HEK293 (cell line): ENCODE measurements around the gene MIEF2.

Experiments
- BCL11A ChIP-seq: fragments of 450-650 bp; formaldehyde crosslinking; IDR thresholded peaks from 2 replicates; pipeline ENCODE4 v1.5.1; 2016; ENCODE audit warnings: low read depth, missing biosample characterization, missing genetic modification characterization
- EGR2 ChIP-seq: fragments of 450-650 bp; formaldehyde crosslinking; IDR thresholded peaks from 2 replicates; pipeline ENCODE4 v1.5.1; 2016; ENCODE audit warnings: low read depth, missing biosample characterization, missing genetic modification characterization
- MYNN ChIP-seq: fragments of 450-650 bp; formaldehyde crosslinking; IDR thresholded peaks from 2 replicates; pipeline ENCODE4 v1.5.1; 2016; ENCODE audit warnings: missing biosample characterization, missing genetic modification characterization, borderline replicate concordance
- ZNF121 ChIP-seq: fragments of 450-650 bp; formaldehyde crosslinking; IDR thresholded peaks from 2 replicates; pipeline ENCODE4 v1.5.1; 2016; ENCODE audit warnings: missing biosample characterization, missing genetic modification characterization
- TF ChIP-seq, protein P1 (sequence below): fragments of 450-650 bp; formaldehyde crosslinking; IDR thresholded peaks from 2 replicates; pipeline ENCODE4 v1.5.1; 2017; ENCODE audit warnings: missing biosample characterization, missing genetic modification characterization
- TF ChIP-seq, protein P2 (sequence below): fragments of 450-650 bp; formaldehyde crosslinking; IDR thresholded peaks from 2 replicates; pipeline ENCODE4 v1.5.1; 2016; ENCODE audit warnings: missing biosample characterization, missing genetic modification characterization

DNA sequence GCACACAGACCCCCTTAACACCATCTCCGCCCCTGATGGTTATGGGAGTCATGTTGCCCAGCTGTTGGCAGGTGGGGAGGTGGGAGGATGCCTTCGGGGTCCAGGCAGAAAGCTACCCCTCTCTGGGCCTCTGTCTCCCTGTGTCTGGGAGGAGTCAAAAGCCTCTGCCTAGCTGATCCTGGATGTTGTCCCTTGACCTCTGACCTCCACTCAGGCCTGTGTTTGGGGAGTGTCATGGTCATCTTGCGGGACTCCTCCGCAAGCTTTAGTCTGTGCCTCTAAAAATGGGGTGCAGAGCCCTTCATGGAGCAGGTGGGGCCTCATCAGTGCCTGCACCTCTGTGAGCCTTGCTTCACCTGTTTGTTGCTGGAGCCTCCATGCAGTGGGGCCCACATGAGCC, 31.2 kb upstream of the MIEF2 start:
- TF ChIP-seq, protein P1, sequence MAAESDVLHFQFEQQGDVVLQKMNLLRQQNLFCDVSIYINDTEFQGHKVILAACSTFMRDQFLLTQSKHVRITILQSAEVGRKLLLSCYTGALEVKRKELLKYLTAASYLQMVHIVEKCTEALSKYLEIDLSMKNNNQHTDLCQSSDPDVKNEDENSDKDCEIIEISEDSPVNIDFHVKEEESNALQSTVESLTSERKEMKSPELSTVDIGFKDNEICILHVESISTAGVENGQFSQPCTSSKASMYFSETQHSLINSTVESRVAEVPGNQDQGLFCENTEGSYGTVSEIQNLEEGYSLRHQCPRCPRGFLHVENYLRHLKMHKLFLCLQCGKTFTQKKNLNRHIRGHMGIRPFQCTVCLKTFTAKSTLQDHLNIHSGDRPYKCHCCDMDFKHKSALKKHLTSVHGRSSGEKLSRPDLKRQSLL (tag by site-specific recombination): no peak
- TF ChIP-seq, protein P2, sequence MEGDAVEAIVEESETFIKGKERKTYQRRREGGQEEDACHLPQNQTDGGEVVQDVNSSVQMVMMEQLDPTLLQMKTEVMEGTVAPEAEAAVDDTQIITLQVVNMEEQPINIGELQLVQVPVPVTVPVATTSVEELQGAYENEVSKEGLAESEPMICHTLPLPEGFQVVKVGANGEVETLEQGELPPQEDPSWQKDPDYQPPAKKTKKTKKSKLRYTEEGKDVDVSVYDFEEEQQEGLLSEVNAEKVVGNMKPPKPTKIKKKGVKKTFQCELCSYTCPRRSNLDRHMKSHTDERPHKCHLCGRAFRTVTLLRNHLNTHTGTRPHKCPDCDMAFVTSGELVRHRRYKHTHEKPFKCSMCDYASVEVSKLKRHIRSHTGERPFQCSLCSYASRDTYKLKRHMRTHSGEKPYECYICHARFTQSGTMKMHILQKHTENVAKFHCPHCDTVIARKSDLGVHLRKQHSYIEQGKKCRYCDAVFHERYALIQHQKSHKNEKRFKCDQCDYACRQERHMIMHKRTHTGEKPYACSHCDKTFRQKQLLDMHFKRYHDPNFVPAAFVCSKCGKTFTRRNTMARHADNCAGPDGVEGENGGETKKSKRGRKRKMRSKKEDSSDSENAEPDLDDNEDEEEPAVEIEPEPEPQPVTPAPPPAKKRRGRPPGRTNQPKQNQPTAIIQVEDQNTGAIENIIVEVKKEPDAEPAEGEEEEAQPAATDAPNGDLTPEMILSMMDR (tag by site-specific recombination): no peak
- TF ChIP-seq BCL11A (tag by site-specific recombination) (no peak), MYNN (no peak), EGR2 (tag by site-specific recombination) (no peak), ZNF121 (no peak)
